GM18520 (cell line): ENCODE measurements around the gene LGALS3BP.

Experiments used
- ATAC-seq: cut with Tn5 transposase; IDR thresholded peaks from one replicate; pipeline ENCODE4 v1.9.1; 2021; ENCODE audit not compliant: unreplicated experiment

The LGALS3BP gene

GRCh38 chr17:79014158-79014758 lies 34.5 kb upstream of the LGALS3BP start:
- no peak for ATAC-seq

- no peak for ATAC-seq
Observed at GRCh38 chr17:79012563-79013134, 32.9 kb upstream of the LGALS3BP start.

GRCh38 chr17:79011451-79012147 lies 31.9 kb upstream of the LGALS3BP start:
- ATAC-seq: no peak

GRCh38 chr17:79010304-79010646 lies 30.6 kb upstream of the LGALS3BP start:
- no peak for ATAC-seq

- ATAC-seq: peak; percentile 87
Observed at GRCh38 chr17:79009397-79010303, 29.9 kb upstream of the LGALS3BP start, which contains the start of gene CANT1. TSS of gene CANT1 (minus strand) at chr17:79009764. CDS start at chr17:78997622, 12,142 bp downstream.

- no peak for ATAC-seq
Observed at GRCh38 chr17:79008666-79009387, 29.1 kb upstream of the LGALS3BP start.

- ATAC-seq: no peak
Observed at GRCh38 chr17:79007504-79008381, 28.0 kb upstream of the LGALS3BP start.

- ATAC-seq: no peak
Observed at GRCh38 chr17:79006794-79007503, 27.2 kb upstream of the LGALS3BP start.

- ATAC-seq: no peak
Observed at GRCh38 chr17:79006046-79006445, 26.3 kb upstream of the LGALS3BP start.

- ATAC-seq: no peak
Observed at GRCh38 chr17:79005063-79005861, 25.5 kb upstream of the LGALS3BP start.

- ATAC-seq: no peak
Observed at GRCh38 chr17:79003661-79004411, 24.1 kb upstream of the LGALS3BP start.

GRCh38 chr17:79002796-79003593 lies 23.3 kb upstream of the LGALS3BP start:
- ATAC-seq: no peak

GRCh38 chr17:79002291-79002690 lies 22.6 kb upstream of the LGALS3BP start:
- ATAC-seq: no peak

GRCh38 chr17:79001190-79002020 lies 21.7 kb upstream of the LGALS3BP start:
- ATAC-seq: no peak

GRCh38 chr17:79000396-79001189 lies 20.9 kb upstream of the LGALS3BP start:
- no peak for ATAC-seq
